ENCODE results near the gene OASL.
"Not testable (repeated sequence)": the region's sequence is repeated elsewhere in the genome, so short reads cannot be mapped to it uniquely, and the experiment has no call there.

OASL gene

GRCh38 chr12:121038861-121039668 lies at the start of gene OASL:
Gene OASL, minus strand, starts transcription at chr12:121039246. Its CDS starts 275 bp downstream, at chr12:121038971.
- no peak for DNase-seq

GRCh38 chr12:121088195-121088585 lies 49.1 kb upstream of the OASL start:
- DNase-seq = no peak

GRCh38 chr12:121087467-121088194 lies 48.6 kb upstream of the OASL start:
- DNase-seq = no peak

GRCh38 chr12:121086781-121087295 lies 47.8 kb upstream of the OASL start:
- DNase-seq = no peak

GRCh38 chr12:121085506-121086353 lies 46.7 kb upstream of the OASL start:
- no peak for DNase-seq

- no peak for DNase-seq
These were observed 46.0 kb upstream of the OASL start for GRCh38 chr12:121085069-121085468.

- DNase-seq = no peak
These were observed 45.2 kb upstream of the OASL start for GRCh38 chr12:121084229-121084628.

- DNase-seq = no peak
These were observed 41.9 kb upstream of the OASL start for GRCh38 chr12:121080909-121081308.

GRCh38 chr12:121079736-121080272 lies 40.8 kb upstream of the OASL start:
- DNase-seq = no peak

GRCh38 chr12:121077440-121077839 lies 38.4 kb upstream of the OASL start:
- not testable (repeated sequence) for DNase-seq

- not testable (repeated sequence) for DNase-seq
These were observed 36.9 kb upstream of the OASL start for GRCh38 chr12:121075911-121076310.

GRCh38 chr12:121072147-121072546 lies 33.1 kb upstream of the OASL start:
- no peak for DNase-seq

- DNase-seq = no peak
These were observed 30.2 kb upstream of the OASL start for GRCh38 chr12:121069206-121069605.

- no peak for DNase-seq
These were observed 26.3 kb upstream of the OASL start for GRCh38 chr12:121065345-121065744.

GRCh38 chr12:121064586-121064985 lies 25.5 kb upstream of the OASL start:
- DNase-seq = not testable (repeated sequence)

- no peak for DNase-seq
These were observed 25.1 kb upstream of the OASL start for GRCh38 chr12:121064116-121064515.

GRCh38 chr12:121062391-121063045 lies 23.5 kb upstream of the OASL start:
- DNase-seq = no peak

GRCh38 chr12:121061831-121062230 lies 22.8 kb upstream of the OASL start:
- no peak for DNase-seq

GRCh38 chr12:121060149-121061001 lies 21.3 kb upstream of the OASL start:
- DNase-seq = peak in 1 of 2 experiments; percentile 42

GRCh38 chr12:121059031-121059898 lies 20.2 kb upstream of the OASL start:
- no peak for DNase-seq
